HEK293 (cell line): ENCODE results near the gene CTIF.
A peak's percentile ranks its signal among the peaks of the same experiment; 100 is the strongest.

Experiments
- CTCF ChIA-PET: fragments of 350-600 bp; formaldehyde crosslinking; extraction: SDS; loops from one replicate; lab custom pipeline; 2021; ENCODE audit warnings: antibody characterized with exemption; lab: Yijun Ruan, JAX
- POLR2A ChIA-PET: fragments of 300-600 bp; formaldehyde crosslinking; extraction: SDS; loops from one replicate; lab custom pipeline; 2020; ENCODE audit warnings: antibody characterized with exemption, inconsistent platforms; lab: Yijun Ruan, JAX
- H3K27ac ChIP-seq: fragments of 200-500 bp; sonication (Bioruptor generic); 2 replicates; pipeline ENCODE4 v1.5.1; 2014; ENCODE audit warnings: low read depth, low read length, control low read depth, inconsistent platforms; ENCODE audit errors: extremely low read depth
- H3K36me3 ChIP-seq, 2 experiments: fragments of 200-500 bp in 1 of 2; sonication (Bioruptor generic) in 1 of 2; 1 replicate in 1 of 2; 2 replicates in 1 of 2; pipeline ENCODE4 v1.5.1; 2014 to 2017; ENCODE audit warnings: inconsistent platforms in 2 of 2, low read length in 2 of 2; ENCODE audit not compliant: control insufficient read depth in 2 of 2, insufficient read depth in 1 of 2
- H3K4me1 ChIP-seq: fragments of 200-500 bp; sonication (Bioruptor generic); 2 replicates; pipeline ENCODE4 v1.5.1; 2014; ENCODE audit warnings: mild to moderate bottlenecking, low read length, inconsistent platforms; ENCODE audit not compliant: control insufficient read depth, insufficient read depth
- H3K4me3 ChIP-seq: 2 replicates; pipeline ENCODE4 v1.5.1; 2011; ENCODE audit warnings: low read depth, mild to moderate bottlenecking, control low read depth, low read length, moderate library complexity
- H3K9me3 ChIP-seq: fragments of 200-500 bp; sonication (Bioruptor generic); 2 replicates; pipeline ENCODE4 v1.5.1; 2014; ENCODE audit warnings: low read depth, low read length, inconsistent platforms; ENCODE audit not compliant: control insufficient read depth, insufficient read depth
- FEZF1 ChIP-seq: fragments of 450-650 bp; formaldehyde crosslinking; IDR thresholded peaks from 2 replicates; pipeline ENCODE4 v1.5.1; 2016; ENCODE audit warnings: missing biosample characterization, missing genetic modification characterization
- GLIS2 ChIP-seq: fragments of 450-650 bp; formaldehyde crosslinking; IDR thresholded peaks from 2 replicates; pipeline ENCODE4 v1.5.1; 2016; ENCODE audit warnings: missing biosample characterization, missing genetic modification characterization
- HOXA7 ChIP-seq: sonication (generic); formaldehyde crosslinking; IDR thresholded peaks from 2 replicates; pipeline ENCODE4 v1.8.1; 2022; ENCODE audit warnings: missing genetic modification reagents, borderline replicate concordance
- KLF17 ChIP-seq: fragments of 450-650 bp; formaldehyde crosslinking; IDR thresholded peaks from 2 replicates; pipeline ENCODE4 v1.5.1; 2016; ENCODE audit warnings: missing biosample characterization, missing genetic modification characterization
- KLF8 ChIP-seq: fragments of 450-650 bp; formaldehyde crosslinking; IDR thresholded peaks from 2 replicates; pipeline ENCODE4 v1.5.1; 2016; ENCODE audit warnings: missing biosample characterization, missing genetic modification characterization
- PATZ1 ChIP-seq: fragments of 450-650 bp; formaldehyde crosslinking; IDR thresholded peaks from 2 replicates; pipeline ENCODE4 v1.5.1; 2016; ENCODE audit warnings: missing biosample characterization, missing genetic modification characterization
- SALL2 ChIP-seq: fragments of 450-650 bp; formaldehyde crosslinking; IDR thresholded peaks from 2 replicates; pipeline ENCODE4 v1.5.0; 2017; ENCODE audit warnings: missing biosample characterization, mild to moderate bottlenecking, missing genetic modification characterization, borderline replicate concordance
- SP7 ChIP-seq: fragments of 450-650 bp; formaldehyde crosslinking; IDR thresholded peaks from 2 replicates; pipeline ENCODE4 v1.5.1; 2016; ENCODE audit warnings: missing biosample characterization, missing genetic modification characterization
- TRIM28 ChIP-seq: IDR thresholded peaks from 2 replicates; pipeline ENCODE4 v1.6.1; 2011; ENCODE audit warnings: low read length, control low read depth, borderline replicate concordance
- ZBTB17 ChIP-seq: fragments of 450-650 bp; formaldehyde crosslinking; IDR thresholded peaks from 2 replicates; pipeline ENCODE4 v1.5.1; 2016; ENCODE audit warnings: missing biosample characterization, missing genetic modification characterization
- ZBTB48 ChIP-seq: fragments of 450-650 bp; formaldehyde crosslinking; IDR thresholded peaks from 2 replicates; pipeline ENCODE4 v1.5.1; 2016; ENCODE audit warnings: missing biosample characterization, missing genetic modification characterization
- ZFP3 ChIP-seq: fragments of 450-650 bp; formaldehyde crosslinking; IDR thresholded peaks from 2 replicates; pipeline ENCODE4 v1.5.1; 2016; ENCODE audit warnings: low read depth, missing biosample characterization, missing genetic modification characterization
- ZNF114 ChIP-seq: fragments of 450-650 bp; formaldehyde crosslinking; IDR thresholded peaks from 2 replicates; pipeline ENCODE4 v1.5.0; 2017; ENCODE audit warnings: missing biosample characterization, missing genetic modification characterization
- ZNF121 ChIP-seq: fragments of 450-650 bp; formaldehyde crosslinking; IDR thresholded peaks from 2 replicates; pipeline ENCODE4 v1.5.1; 2016; ENCODE audit warnings: missing biosample characterization, missing genetic modification characterization
- ZNF133 ChIP-seq: fragments of 450-650 bp; formaldehyde crosslinking; IDR thresholded peaks from 2 replicates; pipeline ENCODE4 v1.5.1; 2016; ENCODE audit warnings: missing biosample characterization, missing genetic modification characterization
- ZNF157 ChIP-seq: fragments of 450-650 bp; formaldehyde crosslinking; IDR thresholded peaks from 2 replicates; pipeline ENCODE4 v1.5.1; 2016; ENCODE audit warnings: missing biosample characterization, missing genetic modification characterization
- ZNF169 ChIP-seq: fragments of 450-650 bp; formaldehyde crosslinking; IDR thresholded peaks from 2 replicates; pipeline ENCODE4 v1.5.1; 2016; ENCODE audit warnings: missing biosample characterization, missing genetic modification characterization
- ZNF221 ChIP-seq: fragments of 450-650 bp; formaldehyde crosslinking; IDR thresholded peaks from 2 replicates; pipeline ENCODE4 v1.5.1; 2017; ENCODE audit warnings: missing biosample characterization, missing genetic modification characterization, borderline replicate concordance
- ZNF239 ChIP-seq: fragments of 450-650 bp; formaldehyde crosslinking; IDR thresholded peaks from 2 replicates; pipeline ENCODE4 v1.5.1; 2016; ENCODE audit warnings: missing biosample characterization, missing genetic modification characterization
- ZNF292 ChIP-seq: fragments of 450-650 bp; formaldehyde crosslinking; IDR thresholded peaks from 2 replicates; pipeline ENCODE4 v1.5.1; 2016; ENCODE audit warnings: low read depth, missing biosample characterization, missing genetic modification characterization, borderline replicate concordance
- ZNF311 ChIP-seq: fragments of 450-650 bp; formaldehyde crosslinking; IDR thresholded peaks from 2 replicates; pipeline ENCODE4 v1.5.1; 2017; ENCODE audit warnings: missing biosample characterization, missing genetic modification characterization, borderline replicate concordance
- ZNF350 ChIP-seq: fragments of 450-650 bp; formaldehyde crosslinking; IDR thresholded peaks from 2 replicates; pipeline ENCODE4 v1.5.0; 2017; ENCODE audit warnings: missing biosample characterization, mild to moderate bottlenecking, missing genetic modification characterization
- ZNF398 ChIP-seq: fragments of 450-650 bp; formaldehyde crosslinking; IDR thresholded peaks from 2 replicates; pipeline ENCODE4 v1.5.1; 2017; ENCODE audit warnings: missing biosample characterization, missing genetic modification characterization
- ZNF423 ChIP-seq: fragments of 450-650 bp; formaldehyde crosslinking; IDR thresholded peaks from 2 replicates; pipeline ENCODE4 v1.5.1; 2016; ENCODE audit warnings: missing biosample characterization, missing genetic modification characterization
- ZNF473 ChIP-seq: fragments of 450-650 bp; formaldehyde crosslinking; IDR thresholded peaks from 2 replicates; pipeline ENCODE4 v1.5.1; 2017; ENCODE audit warnings: missing biosample characterization, missing genetic modification characterization
- ZNF585B ChIP-seq: fragments of 450-650 bp; formaldehyde crosslinking; IDR thresholded peaks from 2 replicates; pipeline ENCODE4 v1.5.1; 2016; ENCODE audit warnings: missing biosample characterization, missing genetic modification characterization
- ZNF777 ChIP-seq: fragments of 450-650 bp; formaldehyde crosslinking; IDR thresholded peaks from 2 replicates; pipeline ENCODE4 v1.5.1; 2017; ENCODE audit warnings: missing biosample characterization, missing genetic modification characterization, borderline replicate concordance
- ZNF791 ChIP-seq: fragments of 450-650 bp; formaldehyde crosslinking; IDR thresholded peaks from 2 replicates; pipeline ENCODE4 v1.5.1; 2016; ENCODE audit warnings: missing biosample characterization, missing genetic modification characterization
- ZSCAN23 ChIP-seq: fragments of 450-650 bp; formaldehyde crosslinking; IDR thresholded peaks from 2 replicates; pipeline ENCODE4 v1.5.1; 2016; ENCODE audit warnings: missing biosample characterization, missing genetic modification characterization
- ZSCAN5A ChIP-seq: fragments of 450-650 bp; formaldehyde crosslinking; IDR thresholded peaks from 2 replicates; pipeline ENCODE4 v1.5.1; 2016; ENCODE audit warnings: missing biosample characterization, missing genetic modification characterization
- ZXDB ChIP-seq: fragments of 450-650 bp; formaldehyde crosslinking; IDR thresholded peaks from 2 replicates; pipeline ENCODE4 v1.5.1; 2016; ENCODE audit warnings: missing biosample characterization, missing genetic modification characterization
- TF ChIP-seq, protein P1 (sequence below): fragments of 450-650 bp; formaldehyde crosslinking; IDR thresholded peaks from 2 replicates; pipeline ENCODE4 v1.5.1; 2017; ENCODE audit warnings: missing biosample characterization, missing genetic modification characterization

Gene CTIF

DNA sequence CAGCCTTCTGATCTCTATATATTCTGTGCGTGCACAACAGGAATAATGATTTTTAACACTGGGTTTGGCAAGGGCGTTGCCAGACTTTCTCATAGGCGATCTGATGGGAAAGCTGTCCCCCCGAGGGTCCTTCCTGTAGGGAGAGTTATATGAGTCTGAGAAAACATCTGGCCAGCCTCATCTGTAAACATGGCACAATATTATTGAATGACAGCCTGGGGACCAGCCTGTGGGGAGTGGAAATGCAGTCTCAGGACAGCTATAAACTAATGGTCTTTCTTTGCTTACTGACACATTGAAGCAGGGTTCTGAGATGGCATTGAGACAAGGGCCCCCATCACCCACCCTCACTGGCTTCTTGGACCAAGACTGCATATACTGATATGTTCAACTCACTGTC is 62.5 kb downstream of the CTIF start (continued):
- TF ChIP-seq HOXA7 (CRISPR knock-in tag) (no peak), ZSCAN5A (no peak), ZNF398 (tag by site-specific recombination) (no peak), ZNF350 (no peak), ZNF169 (tag by site-specific recombination) (no peak), ZNF292 (tag by site-specific recombination) (no peak), GLIS2 (no peak), ZNF121 (tag by site-specific recombination) (no peak)

DNA sequence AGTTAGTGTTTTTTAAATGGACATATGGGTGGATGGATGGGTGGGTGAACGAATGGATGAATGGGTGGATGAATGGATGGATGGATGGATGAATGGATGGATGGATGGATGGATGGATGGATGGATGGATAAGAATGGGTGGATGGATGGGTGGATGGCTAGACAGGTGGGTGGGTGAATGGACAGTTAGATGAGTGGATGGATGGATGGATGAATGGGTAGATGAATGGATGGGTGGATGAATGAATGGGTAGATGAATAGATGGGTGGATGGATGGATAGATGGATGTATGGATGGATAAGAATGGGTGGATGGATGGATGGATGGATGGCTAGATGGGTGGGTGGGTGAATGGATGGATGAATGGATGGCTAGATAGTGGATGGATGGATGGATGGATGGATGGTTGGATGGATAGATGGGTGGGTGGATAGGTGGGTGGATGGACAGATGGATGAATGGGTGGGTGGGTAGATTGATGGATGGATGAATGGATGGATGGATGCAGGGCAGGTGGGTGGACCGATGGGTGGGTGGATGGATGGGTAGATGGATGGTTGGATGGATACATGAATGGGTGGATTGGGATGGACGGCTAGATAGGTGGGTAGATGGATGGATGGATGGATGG is 64.0 kb downstream of the CTIF start:
- POLR2A ChIA-PET, result interaction anchor here (0.6 kb wide), 1 partner anchor 10 kb away, joined by 3 read pairs; no protein-coding TSS in a partner anchor
- CTCF ChIA-PET, result interaction anchor here (0.7 to 0.8 kb wide), 2 partner anchors 58 to 64 kb away, joined by 3 read pairs; partner anchors contain the start of gene CTIF
- Histone ChIP-seq H3K9me3 (no peaks in the 10 kb centered on the region), H3K4me3 (no peak overlapping the region), H3K4me1 (no peaks in the 10 kb centered on the region; the same call in 1 of the 2 replicates), H3K36me3 (no peaks in the 10 kb centered on the region; a peak in 1 of 3 replicates), H3K27ac (no peak overlapping the region)
- TF ChIP-seq ZNF311 (tag by site-specific recombination) (peak; percentile 59; the same call in 1 of the 2 replicates), ZNF114 (0 out of 2 replicates have a peak, but pooled peaks have one; percentile 51), ZNF221 (tag by site-specific recombination) (no peak), ZNF791 (no peak), KLF17 (tag by site-specific recombination) (no peak), FEZF1 (no peak), ZNF585B (tag by site-specific recombination) (no peak), ZNF239 (tag by site-specific recombination) (0 out of 2 replicates have a peak, but pooled peaks have one; percentile 12), ZNF423 (no peak), ZBTB17 (peak; percentile 92), ZNF133 (0 out of 2 replicates have a peak, but pooled peaks have one; percentile 9), ZFP3 (no peak), ZNF473 (tag by site-specific recombination) (no peak), KLF8 (tag by site-specific recombination) (no peak), SP7 (tag by site-specific recombination) (no peak), SALL2 (tag by site-specific recombination) (no peak), ZNF157 (tag by site-specific recombination) (peak; percentile 39; the same call in 1 of the 2 replicates), ZBTB48 (no peak), ZXDB (tag by site-specific recombination) (no peak), ZSCAN23 (tag by site-specific recombination) (no peak), ZNF777 (peak; percentile 73; the same call in 1 of the 2 replicates), PATZ1 (tag by site-specific recombination) (no peak), TRIM28 (no peak)
- TF ChIP-seq, protein P1, sequence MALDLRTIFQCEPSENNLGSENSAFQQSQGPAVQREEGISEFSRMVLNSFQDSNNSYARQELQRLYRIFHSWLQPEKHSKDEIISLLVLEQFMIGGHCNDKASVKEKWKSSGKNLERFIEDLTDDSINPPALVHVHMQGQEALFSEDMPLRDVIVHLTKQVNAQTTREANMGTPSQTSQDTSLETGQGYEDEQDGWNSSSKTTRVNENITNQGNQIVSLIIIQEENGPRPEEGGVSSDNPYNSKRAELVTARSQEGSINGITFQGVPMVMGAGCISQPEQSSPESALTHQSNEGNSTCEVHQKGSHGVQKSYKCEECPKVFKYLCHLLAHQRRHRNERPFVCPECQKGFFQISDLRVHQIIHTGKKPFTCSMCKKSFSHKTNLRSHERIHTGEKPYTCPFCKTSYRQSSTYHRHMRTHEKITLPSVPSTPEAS, result no peak
